Measurements from ENCODE around the gene TICAM2. TPM values are rescaled to one million over a fixed set of nuclear protein-coding genes. Genes with fewer than 3 reads are reported as not detected.

Gene TICAM2
- total and polyA plus RNA-seq, 9 of the 15 experiments (the other 6 are each of a cell fraction or from before 2014, with no cell fraction given) = 0.15 to 1.8 (median 0.98) TPM

GRCh38 chr5:115639377-115639776 lies 37.1 kb upstream of the TICAM2 start:
- Histone ChIP-seq H3K9me1 (ENCODE audit: control insufficient read depth, insufficient read depth, low read length) (no peaks in the 10 kb centered on the region), H4K20me1 (replicated peaks; ENCODE audit: control insufficient read depth, insufficient read depth, low read length) (no peaks in the 10 kb centered on the region), H2AFZ (ENCODE audit: low read depth, low read length) (no peak overlapping the region), H3K36me3 (ENCODE audit: control insufficient read depth, insufficient read depth, low read length) (no peaks in the 10 kb centered on the region), H3K4me1 (replicated peaks in 1 of 2; ENCODE audit: control insufficient read depth in 2 of 2, insufficient read depth in 2 of 2, low read length in 2 of 2) (peaks cover 0 to 2% of the 10 kb centered on the region in 2 experiments; a peak in 1 of 5 replicates), H3K4me3 (no peak overlapping the region), H3K9me3 (replicated peaks; ENCODE audit: control insufficient read depth, insufficient read depth, low read depth, low read length) (no peaks in the 10 kb centered on the region), H3K27me3 (ENCODE audit: control insufficient read depth in 2 of 2, insufficient read depth in 2 of 2, low read length in 2 of 2) (peaks cover 2 to 4% of the 10 kb centered on the region in 2 experiments; a peak in 3 of 5 replicates), H3K27ac (ENCODE audit: extremely low read depth, low read depth, low read length) (no peak overlapping the region), H3K79me2 (ENCODE audit: control insufficient read depth, insufficient read depth, low read length) (no peaks in the 10 kb centered on the region), H3K4me2 (ENCODE audit: insufficient read depth, low read length) (no peak overlapping the region), H3K9ac (ENCODE audit: insufficient read depth in 1 of 2, low read depth in 2 of 2, low read length in 2 of 2) (no peak overlapping the region)
- DNase-seq (ENCODE audit: extremely low read depth in 1 of 4, low spot score in 3 of 4) = no peak
- FAIRE-seq = no peak
- no TSS peak for BruUV-seq (replicated peaks)
- 0% methylated on average over 1 of the region's 1 CpG for WGBS (ENCODE audit: insufficient coverage, low coverage, missing lambda C conversion rate)
- in situ Hi-C loops (cut with MboI) = no loop called here
- CTCF ChIA-PET (ENCODE audit: low intra/inter-chr PET ratio) = no interaction called here
- ATAC-seq = no peak
- intact Hi-C loops (cut with micrococcal nuclease) = no loop called here
- POLR2A ChIA-PET = no interaction called here
- no peak for TF ChIP-seq SRSF3 (IDR thresholded peaks at IDR 0.05; ENCODE audit: insufficient read depth, low read length)
- TF ChIP-seq MIER1 (IDR thresholded peaks at IDR 0.05; ENCODE audit: low read depth) = no peak
- no peak for TF ChIP-seq CUX1 (CRISPR knock-in tag; IDR thresholded peaks at IDR 0.05)
- TF ChIP-seq FOS (IDR thresholded peaks at IDR 0.05; ENCODE audit: extremely low read depth, insufficient read length) = no peak
- no peak for TF ChIP-seq MTA1 (IDR thresholded peaks at IDR 0.05; ENCODE audit: borderline replicate concordance)
- TF ChIP-seq ZBTB11 (CRISPR knock-in tag; IDR thresholded peaks at IDR 0.05) = no peak
- TF ChIP-seq MITF (IDR thresholded peaks at IDR 0.05) = no peak
- no peak for TF ChIP-seq E2F5 (CRISPR knock-in tag; IDR thresholded peaks at IDR 0.05)
- no peak for TF ChIP-seq GMEB1 (CRISPR knock-in tag; IDR thresholded peaks at IDR 0.05)
